ENCODE measurements around the gene SYNE3.

The SYNE3 gene

DNA sequence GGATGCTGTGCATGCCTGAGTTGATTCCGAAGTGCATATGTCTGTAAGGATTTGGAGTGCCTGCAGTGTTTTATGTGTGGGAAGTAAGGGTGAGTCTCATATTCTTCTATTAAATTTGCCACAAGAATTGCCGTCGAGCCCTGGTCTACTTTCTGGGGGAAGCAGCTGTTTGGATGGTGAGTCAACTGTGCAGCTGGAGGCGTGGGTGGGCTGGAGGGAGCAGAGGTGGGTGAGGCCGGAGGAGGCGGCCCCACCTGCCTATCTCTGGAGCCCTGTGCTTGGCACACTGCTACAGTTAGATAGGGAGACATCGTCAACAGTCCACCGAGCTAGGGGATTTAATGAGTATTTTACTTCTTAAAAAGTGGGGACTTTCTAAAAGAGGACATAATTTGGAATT lies 28.1 kb upstream of the SYNE3 start:
- TF ChIP-seq FOXP2 (optimal IDR thresholded peaks at IDR 0.05; ENCODE audit: control extremely low read depth, extremely low read length, insufficient read depth) (no peak), POLR2AphosphoS5 (IDR thresholded peaks at IDR 0.05; ENCODE audit: borderline replicate concordance, low read depth, low read length) (no peak), EZH2 (IDR thresholded peaks at IDR 0.05) (no peak)
- Histone ChIP-seq H3K9me3 (ENCODE audit: low read depth, low read length) (no peaks in the 10 kb centered on the region), H3K9ac (ENCODE audit: insufficient read length) (no peak overlapping the region), H3K4me3 (no peak overlapping the region), H3K36me3 (ENCODE audit: insufficient read depth, low read length) (peaks cover 8% of the 10 kb centered on the region; the same call in 1 of the 2 replicates), H3K27ac (no peak overlapping the region)
- DNase-seq (ENCODE audit: low read depth, low spot score): no peak

DNA sequence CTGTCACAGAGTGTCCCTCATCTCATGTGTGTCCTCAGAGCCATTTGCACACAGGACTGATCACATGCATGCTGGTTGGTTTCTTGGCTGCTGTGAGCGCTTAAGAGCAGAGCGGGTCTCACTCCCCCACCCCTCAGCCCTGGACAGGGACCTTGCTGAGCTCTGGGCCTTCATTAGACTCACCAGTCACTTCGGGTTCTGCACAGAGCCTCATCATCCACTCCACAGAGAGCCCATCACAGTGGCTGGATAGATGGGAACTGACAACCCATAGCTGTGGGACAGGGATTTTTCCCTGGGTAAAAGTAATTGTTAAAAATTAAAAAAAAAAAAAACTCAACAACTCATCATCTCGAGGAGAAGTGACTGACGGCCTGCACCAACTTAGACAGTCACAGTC lies 26.6 kb upstream of the SYNE3 start:
- no peaks in the 10 kb centered on the region for H3K9me3 ChIP-seq (ENCODE audit: low read depth, low read length)
- TF ChIP-seq EZH2 (IDR thresholded peaks at IDR 0.05): no peak
- no peak for TF ChIP-seq FOXP2 (optimal IDR thresholded peaks at IDR 0.05; ENCODE audit: control extremely low read depth, extremely low read length, insufficient read depth)
- no peak for TF ChIP-seq POLR2AphosphoS5 (IDR thresholded peaks at IDR 0.05; ENCODE audit: borderline replicate concordance, low read depth, low read length)
- H3K36me3 ChIP-seq (ENCODE audit: insufficient read depth, low read length): peaks cover 8% of the 10 kb centered on the region; the same call in 1 of the 2 replicates
- no peak for DNase-seq (ENCODE audit: low read depth, low spot score)
- H3K4me3 ChIP-seq: no peak overlapping the region
- no peak overlapping the region for H3K9ac ChIP-seq (ENCODE audit: insufficient read length)
- no peak overlapping the region for H3K27ac ChIP-seq

DNA sequence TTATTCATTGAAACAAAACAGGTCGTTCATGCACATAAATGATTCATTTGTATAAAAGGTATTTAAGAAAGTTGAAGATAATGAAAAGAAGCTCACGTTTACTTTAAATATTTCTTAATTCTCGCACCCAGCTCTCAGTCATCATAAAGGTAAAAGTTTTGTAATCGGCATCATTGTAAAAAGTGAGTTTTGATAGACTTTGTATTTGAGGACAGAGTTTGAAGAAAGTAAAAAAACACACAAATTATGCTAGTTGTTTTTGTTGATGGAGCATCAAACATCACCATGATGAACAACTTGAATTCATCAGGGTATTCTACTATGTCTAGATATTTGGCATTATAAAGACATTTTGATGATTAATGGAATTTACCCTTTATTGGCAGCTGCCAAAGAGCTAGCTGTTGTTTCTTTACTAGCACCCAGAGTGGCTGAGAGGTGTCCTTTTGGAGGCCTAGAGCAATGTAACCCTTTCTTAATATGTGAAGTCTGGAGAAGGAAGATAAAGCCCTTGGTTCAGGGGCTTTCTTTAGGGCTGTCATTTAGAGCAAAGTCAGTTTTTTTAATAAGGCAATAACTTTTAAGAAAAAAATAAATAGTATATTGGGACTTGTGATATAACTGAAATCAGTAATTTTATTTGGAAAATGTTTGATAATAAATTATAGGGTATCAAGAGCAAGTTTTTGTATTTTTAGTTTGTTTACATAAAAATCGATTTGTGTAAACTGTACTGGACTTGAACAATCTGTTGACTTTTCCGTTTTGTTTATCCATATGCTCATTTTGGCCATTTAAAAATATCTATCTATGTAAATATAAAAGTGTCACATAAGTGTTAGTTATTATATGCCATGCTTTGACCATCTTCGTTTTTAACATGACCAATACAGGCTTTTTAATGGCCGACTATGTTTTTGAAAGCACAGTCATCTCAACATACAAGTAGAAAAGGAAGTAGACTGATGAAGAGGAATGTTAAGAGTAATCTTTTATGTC lies 25.8 kb upstream of the SYNE3 start:
- TF ChIP-seq POLR2AphosphoS5 (IDR thresholded peaks at IDR 0.05; ENCODE audit: borderline replicate concordance, low read depth, low read length): no peak
- no peak for TF ChIP-seq FOXP2 (optimal IDR thresholded peaks at IDR 0.05; ENCODE audit: control extremely low read depth, extremely low read length, insufficient read depth)
- TF ChIP-seq EZH2 (IDR thresholded peaks at IDR 0.05): no peak
- Histone ChIP-seq H3K36me3 (ENCODE audit: insufficient read depth, low read length) (peaks cover 8% of the 10 kb centered on the region; the same call in 1 of the 2 replicates), H3K4me3 (no peak overlapping the region), H3K9me3 (ENCODE audit: low read depth, low read length) (no peaks in the 10 kb centered on the region), H3K9ac (ENCODE audit: insufficient read length) (no peak overlapping the region), H3K27ac (no peak overlapping the region)
- no peak for DNase-seq (ENCODE audit: low read depth, low spot score)

DNA sequence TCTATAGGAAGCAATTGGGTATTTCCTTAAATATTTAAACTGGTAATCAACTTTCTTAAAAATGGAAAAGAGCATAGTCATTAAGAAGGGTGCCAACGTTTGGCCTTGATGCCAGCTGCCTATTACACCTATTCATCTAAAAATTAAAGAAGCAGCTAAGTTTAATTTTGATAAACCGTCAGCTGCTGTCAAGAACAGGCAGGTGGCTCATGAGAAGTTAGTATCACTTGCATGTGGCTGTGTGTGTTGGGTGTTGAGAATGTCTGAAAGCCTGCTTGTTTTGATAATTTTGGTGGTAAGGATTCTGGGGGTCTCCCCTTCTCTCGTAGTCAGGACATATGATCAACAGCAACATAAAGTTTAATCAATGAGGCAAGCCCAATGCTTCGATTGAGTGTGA lies 24.9 kb upstream of the SYNE3 start:
- TF ChIP-seq POLR2AphosphoS5 (IDR thresholded peaks at IDR 0.05; ENCODE audit: borderline replicate concordance, low read depth, low read length): no peak
- no peak for TF ChIP-seq EZH2 (IDR thresholded peaks at IDR 0.05)
- TF ChIP-seq FOXP2 (optimal IDR thresholded peaks at IDR 0.05; ENCODE audit: control extremely low read depth, extremely low read length, insufficient read depth): no peak
- H3K9me3 ChIP-seq (ENCODE audit: low read depth, low read length): no peaks in the 10 kb centered on the region
- H3K4me3 ChIP-seq: no peak overlapping the region
- no peak overlapping the region for H3K9ac ChIP-seq (ENCODE audit: insufficient read length)
- H3K36me3 ChIP-seq (ENCODE audit: insufficient read depth, low read length): peaks cover 8% of the 10 kb centered on the region; the same call in 1 of the 2 replicates
- H3K27ac ChIP-seq: no peak overlapping the region
- DNase-seq (ENCODE audit: low read depth, low spot score): no peak

DNA sequence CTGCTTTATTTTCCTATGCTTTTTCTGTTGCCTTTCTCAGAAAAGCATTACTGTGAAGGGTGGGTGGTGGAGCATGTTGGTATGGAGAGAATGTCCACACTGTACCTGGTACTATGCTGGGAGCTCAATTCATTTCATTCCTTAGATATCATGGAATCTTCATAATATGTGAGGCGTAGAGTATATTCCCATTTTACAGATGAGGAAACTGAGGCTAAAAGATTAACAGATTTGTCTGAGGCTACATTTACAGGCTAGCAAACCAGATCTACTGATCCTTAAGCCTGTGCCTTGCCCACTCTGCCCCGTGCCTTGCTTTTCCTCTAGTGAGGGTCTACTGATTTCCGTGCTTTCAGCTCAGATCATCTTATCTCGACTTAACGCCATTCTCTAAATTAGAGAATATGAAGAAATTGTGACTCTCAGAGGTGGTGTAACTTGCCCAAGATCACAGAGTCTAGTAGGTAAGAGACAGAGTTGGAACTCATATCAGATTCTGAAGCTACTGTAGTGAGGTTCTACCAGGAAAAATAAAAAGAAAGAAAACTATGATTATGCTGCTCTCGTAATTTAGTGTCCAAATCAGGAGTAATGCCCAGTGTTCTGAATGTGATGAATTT lies 23.9 kb upstream of the SYNE3 start:
- TF ChIP-seq FOXP2 (optimal IDR thresholded peaks at IDR 0.05; ENCODE audit: control extremely low read depth, extremely low read length, insufficient read depth) (no peak), POLR2AphosphoS5 (IDR thresholded peaks at IDR 0.05; ENCODE audit: borderline replicate concordance, low read depth, low read length) (no peak), EZH2 (IDR thresholded peaks at IDR 0.05) (no peak)
- Histone ChIP-seq H3K9ac (ENCODE audit: insufficient read length) (no peak overlapping the region), H3K27ac (no peak overlapping the region), H3K9me3 (ENCODE audit: low read depth, low read length) (no peaks in the 10 kb centered on the region), H3K36me3 (ENCODE audit: insufficient read depth, low read length) (peaks cover 2% of the 10 kb centered on the region; the same call in 1 of the 2 replicates), H3K4me3 (no peak overlapping the region)
- DNase-seq (ENCODE audit: low read depth, low spot score): no peak

DNA sequence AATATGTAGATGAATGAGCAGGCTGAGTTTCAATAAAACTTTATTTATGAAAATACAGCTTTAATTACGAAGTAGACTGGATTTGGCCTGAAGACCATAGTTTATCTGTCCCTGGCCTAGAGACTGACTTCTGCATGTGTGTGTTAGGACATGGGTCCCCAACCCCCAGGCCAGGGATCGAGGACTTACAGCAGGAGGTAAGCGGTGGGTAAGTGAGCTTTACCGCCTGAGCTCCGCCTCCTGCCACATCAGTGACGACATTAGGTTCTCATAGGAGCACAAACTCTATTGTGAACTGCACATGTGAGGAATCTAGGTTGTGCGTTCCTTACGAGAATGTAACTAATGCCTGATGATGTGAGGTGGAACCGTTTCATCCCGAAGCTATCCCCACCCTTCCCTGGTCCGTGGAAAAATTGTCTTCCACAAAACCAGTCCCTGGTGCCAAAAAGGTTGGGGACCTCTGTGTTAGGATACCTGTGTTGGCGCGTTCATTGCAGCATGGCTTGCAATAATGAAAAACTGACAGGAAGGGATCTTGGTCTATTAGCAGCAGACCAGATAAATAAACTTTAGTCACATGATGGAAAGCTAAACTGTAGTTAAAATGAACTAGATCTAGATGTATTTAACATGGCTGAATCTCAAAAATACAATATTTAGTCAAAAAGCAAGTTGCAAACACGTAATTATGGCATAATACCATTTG lies 22.5 kb upstream of the SYNE3 start:
- H3K36me3 ChIP-seq (ENCODE audit: insufficient read depth, low read length): no peaks in the 10 kb centered on the region
- no peaks in the 10 kb centered on the region for H3K9me3 ChIP-seq (ENCODE audit: low read depth, low read length)
- no peak overlapping the region for H3K4me3 ChIP-seq
- TF ChIP-seq POLR2AphosphoS5 (IDR thresholded peaks at IDR 0.05; ENCODE audit: borderline replicate concordance, low read depth, low read length): no peak
- TF ChIP-seq FOXP2 (optimal IDR thresholded peaks at IDR 0.05; ENCODE audit: control extremely low read depth, extremely low read length, insufficient read depth): no peak
- TF ChIP-seq EZH2 (IDR thresholded peaks at IDR 0.05): no peak
- H3K27ac ChIP-seq: no peak overlapping the region
- H3K9ac ChIP-seq (ENCODE audit: insufficient read length): no peak overlapping the region
- no peak for DNase-seq (ENCODE audit: low read depth, low spot score)

DNA sequence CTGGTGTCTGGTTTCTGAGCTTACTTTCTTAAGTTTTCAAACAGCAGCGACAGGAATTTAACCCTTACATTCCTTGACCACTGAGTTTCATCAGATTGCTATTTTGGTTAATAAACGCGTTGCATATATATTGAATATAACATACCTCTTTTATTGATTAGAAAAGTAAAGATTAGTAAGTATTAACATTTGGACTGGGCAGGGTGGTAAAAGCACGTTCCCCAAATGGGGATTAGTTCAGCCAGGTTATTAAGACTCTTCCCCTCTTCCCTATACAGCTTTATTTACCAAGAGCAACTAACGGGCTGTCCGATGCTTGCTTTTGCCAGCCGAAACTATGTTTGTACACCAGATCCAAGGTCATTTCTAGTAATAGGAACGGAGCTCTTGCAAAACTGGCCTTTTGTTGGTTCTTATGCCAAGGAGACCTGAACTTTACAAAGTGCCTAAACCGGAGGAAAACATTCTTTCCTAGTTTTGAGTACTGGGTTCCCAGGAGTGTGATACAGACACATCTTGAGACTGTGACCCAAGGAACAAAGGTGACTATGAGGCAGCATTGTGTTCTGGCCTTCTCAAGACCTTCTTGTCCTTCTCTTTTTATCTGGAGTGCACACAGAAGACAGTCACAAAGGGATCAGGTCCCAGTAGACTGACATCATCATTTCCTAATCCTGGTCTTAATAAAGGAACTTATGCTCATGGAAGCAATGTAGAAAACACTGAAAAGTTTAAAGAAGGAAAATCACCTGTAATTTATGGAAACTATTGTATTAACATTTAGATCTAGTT lies 21.0 kb upstream of the SYNE3 start:
- Histone ChIP-seq H3K9me3 (ENCODE audit: low read depth, low read length) (no peaks in the 10 kb centered on the region), H3K27ac (no peak overlapping the region), H3K4me3 (peak overlapping the region; percentile 84; the same call in 1 of the 2 replicates), H3K36me3 (ENCODE audit: insufficient read depth, low read length) (peaks cover 7% of the 10 kb centered on the region; the same call in 1 of the 2 replicates), H3K9ac (ENCODE audit: insufficient read length) (no peak overlapping the region)
- no peak for TF ChIP-seq POLR2AphosphoS5 (IDR thresholded peaks at IDR 0.05; ENCODE audit: borderline replicate concordance, low read depth, low read length)
- no peak for TF ChIP-seq EZH2 (IDR thresholded peaks at IDR 0.05)
- DNase-seq (ENCODE audit: low read depth, low spot score): no peak

Data from SK-N-MC (cell line).